ENCODE results near the gene DIAPH2. TPM values are rescaled to one million over a fixed set of nuclear protein-coding genes. Genes with fewer than 3 reads are reported as not detected.

Gene DIAPH2
- total and polyA plus RNA-seq, 4 donors = 7.2 to 57.6 (median 15.5) TPM

DNA sequence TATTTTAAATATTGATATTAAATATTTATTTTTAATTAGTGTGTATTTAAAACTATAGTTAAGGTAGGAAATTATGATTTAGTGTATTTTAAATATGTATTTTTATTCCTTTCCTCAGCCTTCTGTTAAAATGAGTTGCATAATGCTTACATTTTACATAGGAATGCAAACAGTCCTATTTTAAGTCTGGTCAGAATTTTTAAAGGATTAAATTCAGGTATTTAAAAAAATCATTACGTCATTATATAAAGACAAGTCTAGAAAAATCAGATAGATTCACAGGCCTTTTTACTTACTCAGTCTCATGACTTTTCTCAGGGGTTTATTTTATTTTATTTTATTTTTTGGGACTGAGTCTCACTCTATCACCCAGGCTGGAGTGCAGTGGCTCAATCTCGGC, 148.7 kb downstream of the DIAPH2 start:
- Histone ChIP-seq H3K27ac (ENCODE audit: low read depth in 1 of 2, low read length in 1 of 2) (no peak overlapping the region), H3K4me3 (no peak overlapping the region), H3K9ac (ENCODE audit: insufficient read depth in 1 of 2, low read length in 2 of 2) (no peak overlapping the region), H3K9me3 (ENCODE audit: control insufficient read depth in 4 of 4, insufficient read depth in 3 of 4, low read length in 3 of 4) (no peaks in the 10 kb centered on the region), H3K4me1 (ENCODE audit: control insufficient read depth in 5 of 5, insufficient read depth in 5 of 5, low read length in 5 of 5) (no peaks in the 10 kb centered on the region), H3K36me3 (ENCODE audit: control insufficient read depth in 4 of 4, insufficient read depth in 4 of 4, low read length in 4 of 4) (no peaks in the 10 kb centered on the region), H3K27me3 (ENCODE audit: control insufficient read depth in 3 of 3, insufficient read depth in 3 of 3, low read length in 2 of 3) (peaks cover 0 to 8% (median 0%) of the 10 kb centered on the region in 3 donors)
- 90 to 97% methylated on average over 2 of the region's 2 CpGs for WGBS, 2 donors
- TF ChIP-seq, protein P1, sequence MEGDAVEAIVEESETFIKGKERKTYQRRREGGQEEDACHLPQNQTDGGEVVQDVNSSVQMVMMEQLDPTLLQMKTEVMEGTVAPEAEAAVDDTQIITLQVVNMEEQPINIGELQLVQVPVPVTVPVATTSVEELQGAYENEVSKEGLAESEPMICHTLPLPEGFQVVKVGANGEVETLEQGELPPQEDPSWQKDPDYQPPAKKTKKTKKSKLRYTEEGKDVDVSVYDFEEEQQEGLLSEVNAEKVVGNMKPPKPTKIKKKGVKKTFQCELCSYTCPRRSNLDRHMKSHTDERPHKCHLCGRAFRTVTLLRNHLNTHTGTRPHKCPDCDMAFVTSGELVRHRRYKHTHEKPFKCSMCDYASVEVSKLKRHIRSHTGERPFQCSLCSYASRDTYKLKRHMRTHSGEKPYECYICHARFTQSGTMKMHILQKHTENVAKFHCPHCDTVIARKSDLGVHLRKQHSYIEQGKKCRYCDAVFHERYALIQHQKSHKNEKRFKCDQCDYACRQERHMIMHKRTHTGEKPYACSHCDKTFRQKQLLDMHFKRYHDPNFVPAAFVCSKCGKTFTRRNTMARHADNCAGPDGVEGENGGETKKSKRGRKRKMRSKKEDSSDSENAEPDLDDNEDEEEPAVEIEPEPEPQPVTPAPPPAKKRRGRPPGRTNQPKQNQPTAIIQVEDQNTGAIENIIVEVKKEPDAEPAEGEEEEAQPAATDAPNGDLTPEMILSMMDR (IDR thresholded peaks at IDR 0.05; ENCODE audit: control extremely low read depth, extremely low read depth) = no peak
- no peak for DNase-seq
- no peak for ATAC-seq (ENCODE audit: insufficient read depth, low FRiP score)

DNA sequence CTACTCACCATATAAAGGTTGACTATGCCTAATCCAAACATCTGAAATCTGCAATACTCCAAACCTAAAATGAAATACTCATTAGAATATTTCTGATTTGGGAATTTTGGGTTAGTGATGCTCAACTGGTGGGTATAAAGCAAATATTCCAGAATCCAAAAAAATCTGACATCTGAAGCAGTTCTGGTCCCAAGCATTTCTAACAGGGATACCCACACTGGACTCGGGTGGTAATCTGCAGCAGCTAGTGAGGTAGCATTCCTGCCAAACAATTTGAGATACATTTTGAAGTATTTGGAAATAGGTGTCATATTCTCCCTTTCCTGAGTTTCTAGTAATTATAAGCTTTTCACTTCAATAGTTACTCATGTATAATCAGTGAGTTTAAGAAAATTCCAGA, 149.5 kb downstream of the DIAPH2 start:
- DNase-seq = no peak
- Histone ChIP-seq H3K4me3 (no peak overlapping the region), H3K27ac (ENCODE audit: low read depth in 1 of 2, low read length in 1 of 2) (no peak overlapping the region), H3K4me1 (ENCODE audit: control insufficient read depth in 5 of 5, insufficient read depth in 5 of 5, low read length in 5 of 5) (no peaks in the 10 kb centered on the region), H3K9me3 (ENCODE audit: control insufficient read depth in 4 of 4, insufficient read depth in 3 of 4, low read length in 3 of 4) (no peaks in the 10 kb centered on the region), H3K27me3 (ENCODE audit: control insufficient read depth in 3 of 3, insufficient read depth in 3 of 3, low read length in 2 of 3) (peaks cover 0 to 8% (median 0%) of the 10 kb centered on the region in 3 donors), H3K36me3 (ENCODE audit: control insufficient read depth in 4 of 4, insufficient read depth in 4 of 4, low read length in 4 of 4) (no peaks in the 10 kb centered on the region), H3K9ac (ENCODE audit: insufficient read depth in 1 of 2, low read length in 2 of 2) (no peak overlapping the region)
- ATAC-seq (ENCODE audit: insufficient read depth, low FRiP score) = no peak
- TF ChIP-seq, protein P1 (IDR thresholded peaks at IDR 0.05; ENCODE audit: control extremely low read depth, extremely low read depth) = no peak
- 84 to 100% methylated on average over 1 of the region's 1 CpG for WGBS, 2 donors

DNA sequence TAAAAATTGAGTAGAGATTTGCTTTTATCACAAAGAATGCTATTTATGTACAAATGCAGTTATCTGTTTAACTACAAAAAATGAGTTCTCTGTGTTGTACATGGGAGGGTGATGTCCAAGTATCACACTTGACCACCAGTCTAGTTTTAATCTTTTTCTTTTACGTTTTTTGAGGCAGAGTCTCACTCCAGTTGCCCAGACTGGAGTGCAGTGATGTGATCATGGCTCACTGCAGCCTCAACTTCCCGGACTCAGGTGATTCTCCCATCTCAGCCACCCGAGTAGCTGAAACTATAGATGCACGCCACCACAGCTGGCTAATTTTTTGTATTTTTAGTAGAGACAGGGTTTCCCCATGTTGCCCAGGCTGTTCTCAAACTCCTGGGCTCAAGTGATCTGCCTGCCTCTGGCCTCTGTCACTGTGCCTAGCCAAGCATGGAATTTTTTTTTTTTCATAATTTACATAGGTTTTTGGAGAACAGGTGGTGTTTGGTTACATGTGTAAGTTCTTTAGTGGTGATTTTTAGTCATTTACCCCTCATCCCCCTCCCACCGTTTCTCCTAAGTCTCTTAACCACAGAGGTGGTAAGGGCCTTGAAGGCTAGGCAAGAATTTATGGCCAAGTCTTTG, 151.1 kb downstream of the DIAPH2 start:
- WGBS, 2 donors = 78 to 87% methylated on average over 5 of the region's 5 CpGs
- H3K27ac ChIP-seq (ENCODE audit: low read depth in 1 of 2, low read length in 1 of 2) = no peak overlapping the region
- no peak for ATAC-seq (ENCODE audit: insufficient read depth, low FRiP score)
- no peak overlapping the region for H3K9ac ChIP-seq (ENCODE audit: insufficient read depth in 1 of 2, low read length in 2 of 2)
- no peaks in the 10 kb centered on the region for H3K4me1 ChIP-seq (ENCODE audit: control insufficient read depth in 5 of 5, insufficient read depth in 5 of 5, low read length in 5 of 5)
- no peaks in the 10 kb centered on the region for H3K9me3 ChIP-seq (ENCODE audit: control insufficient read depth in 4 of 4, insufficient read depth in 3 of 4, low read length in 3 of 4)
- H3K36me3 ChIP-seq (ENCODE audit: control insufficient read depth in 4 of 4, insufficient read depth in 4 of 4, low read length in 4 of 4) = no peaks in the 10 kb centered on the region
- no peak overlapping the region for H3K4me3 ChIP-seq
- no peak for DNase-seq
- TF ChIP-seq, protein P1 (IDR thresholded peaks at IDR 0.05; ENCODE audit: control extremely low read depth, extremely low read depth) = no peak
- peaks cover 0 to 6% (median 0%) of the 10 kb centered on the region in 3 donors for H3K27me3 ChIP-seq (ENCODE audit: control insufficient read depth in 3 of 3, insufficient read depth in 3 of 3, low read length in 2 of 3)

DNA sequence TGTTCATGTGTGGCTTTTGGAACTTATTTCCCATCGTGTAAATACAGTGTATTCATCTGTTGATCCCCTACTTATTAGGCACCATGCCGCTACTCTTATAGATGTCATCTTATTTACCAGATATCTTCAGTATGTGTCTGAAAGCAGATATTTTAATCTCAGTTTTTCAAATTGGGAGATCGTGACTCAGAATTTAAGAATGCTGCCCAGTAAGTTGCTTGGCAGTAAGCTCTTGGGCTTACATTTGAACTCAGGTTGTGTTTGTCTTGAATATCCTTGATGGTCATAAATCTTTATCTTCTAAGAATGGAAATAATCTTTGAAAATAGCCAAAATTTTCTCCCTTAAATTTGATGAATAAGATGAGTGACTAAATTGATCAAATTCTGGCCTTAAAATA, 153.2 kb downstream of the DIAPH2 start:
- DNase-seq (no peak), ATAC-seq (ENCODE audit: insufficient read depth, low FRiP score) (no peak)
- no peak overlapping the region for H3K4me3 ChIP-seq
- H3K4me1 ChIP-seq (ENCODE audit: control insufficient read depth in 5 of 5, insufficient read depth in 5 of 5, low read length in 5 of 5) = no peaks in the 10 kb centered on the region
- H3K9me3 ChIP-seq (ENCODE audit: control insufficient read depth in 4 of 4, insufficient read depth in 3 of 4, low read length in 3 of 4) = no peaks in the 10 kb centered on the region
- 80 to 95% methylated on average over 3 of the region's 3 CpGs for WGBS, 2 donors
- TF ChIP-seq, protein P1 (IDR thresholded peaks at IDR 0.05; ENCODE audit: control extremely low read depth, extremely low read depth) = no peak
- H3K27ac ChIP-seq (ENCODE audit: low read depth in 1 of 2, low read length in 1 of 2) = no peak overlapping the region
- H3K9ac ChIP-seq (ENCODE audit: insufficient read depth in 1 of 2, low read length in 2 of 2) = no peak overlapping the region
- peaks cover 0 to 15% (median 0%) of the 10 kb centered on the region in 3 donors for H3K27me3 ChIP-seq (ENCODE audit: control insufficient read depth in 3 of 3, insufficient read depth in 3 of 3, low read length in 2 of 3)
- H3K36me3 ChIP-seq (ENCODE audit: control insufficient read depth in 4 of 4, insufficient read depth in 4 of 4, low read length in 4 of 4) = no peaks in the 10 kb centered on the region
